ENCODE measurements around the gene MAP3K4. TPM values are rescaled to one million over a fixed set of nuclear protein-coding genes. Genes with fewer than 3 reads are reported as not detected.

Gene MAP3K4
- total RNA-seq, 1 experiment from 2014 or later = 29.9 TPM

- Histone ChIP-seq H3K9ac (ENCODE audit: low read length) (no peak overlapping the region), H3K27ac (ENCODE audit: low read length) (no peak overlapping the region), H3K4me3 (ENCODE audit: low read length) (no peak overlapping the region), H3K27me3 (ENCODE audit: low read length) (no peaks in the 10 kb centered on the region), H3K9me2 (replicated peaks; ENCODE audit: insufficient read depth, low read length) (no peaks in the 10 kb centered on the region), H3K4me1 (ENCODE audit: low read length) (peaks cover 11% of the 10 kb centered on the region), H3K79me2 (ENCODE audit: low read length) (peaks cover 14% of the 10 kb centered on the region), H3K9me3 (ENCODE audit: low read length) (no peaks in the 10 kb centered on the region), H3K4me2 (ENCODE audit: low read depth, low read length, poor library complexity, severe bottlenecking) (no peak overlapping the region), H3K36me3 (ENCODE audit: insufficient read depth, low read length) (no peaks in the 10 kb centered on the region), H2AFZ (ENCODE audit: low read length) (no peak overlapping the region), H4K20me1 (ENCODE audit: insufficient read depth, low read depth, low read length) (peaks cover 63% of the 10 kb centered on the region)
- no peak for DNase-seq
Observed at GRCh38 chr6:161000632-161001031, 9.1 kb downstream of the MAP3K4 start.

GRCh38 chr6:161001421-161001820 is 9.9 kb downstream of the MAP3K4 start:
- no peaks in the 10 kb centered on the region for H3K9me3 ChIP-seq (ENCODE audit: low read length)
- no peak overlapping the region for H3K4me3 ChIP-seq (ENCODE audit: low read length)
- peaks cover 11% of the 10 kb centered on the region for H3K4me1 ChIP-seq (ENCODE audit: low read length)
- H2AFZ ChIP-seq (ENCODE audit: low read length) = no peak overlapping the region
- H3K9me2 ChIP-seq (replicated peaks; ENCODE audit: insufficient read depth, low read length) = no peaks in the 10 kb centered on the region
- H3K4me2 ChIP-seq (ENCODE audit: low read depth, low read length, poor library complexity, severe bottlenecking) = peak overlapping the region; percentile 59
- no peaks in the 10 kb centered on the region for H3K27me3 ChIP-seq (ENCODE audit: low read length)
- H3K79me2 ChIP-seq (ENCODE audit: low read length) = peaks cover 12% of the 10 kb centered on the region
- H3K27ac ChIP-seq (ENCODE audit: low read length) = no peak overlapping the region
- H3K9ac ChIP-seq (ENCODE audit: low read length) = no peak overlapping the region
- no peaks in the 10 kb centered on the region for H3K36me3 ChIP-seq (ENCODE audit: insufficient read depth, low read length)
- DNase-seq = no peak
- H4K20me1 ChIP-seq (ENCODE audit: insufficient read depth, low read depth, low read length) = peaks cover 61% of the 10 kb centered on the region

GRCh38 chr6:161003336-161003735 is 11.8 kb downstream of the MAP3K4 start:
- 0 out of 2 replicates have a peak, but pooled peaks cover 2% of the 10 kb centered on the region for H3K79me2 ChIP-seq (ENCODE audit: low read length)

GRCh38 chr6:161008245-161008644 is 16.7 kb downstream of the MAP3K4 start:
- Histone ChIP-seq H3K9ac (ENCODE audit: low read length) (no peak overlapping the region), H3K4me3 (ENCODE audit: low read length) (no peak overlapping the region), H2AFZ (ENCODE audit: low read length) (no peak overlapping the region), H3K4me2 (ENCODE audit: low read depth, low read length, poor library complexity, severe bottlenecking) (no peak overlapping the region), H3K27me3 (ENCODE audit: low read length) (no peaks in the 10 kb centered on the region), H4K20me1 (ENCODE audit: insufficient read depth, low read depth, low read length) (peaks cover 45% of the 10 kb centered on the region), H3K27ac (ENCODE audit: low read length) (no peak overlapping the region), H3K79me2 (ENCODE audit: low read length) (0 out of 2 replicates have a peak, but pooled peaks cover 2% of the 10 kb centered on the region), H3K4me1 (ENCODE audit: low read length) (no peaks in the 10 kb centered on the region), H3K9me3 (ENCODE audit: low read length) (no peaks in the 10 kb centered on the region), H3K9me2 (replicated peaks; ENCODE audit: insufficient read depth, low read length) (no peaks in the 10 kb centered on the region), H3K36me3 (ENCODE audit: insufficient read depth, low read length) (no peaks in the 10 kb centered on the region)
- DNase-seq = no peak

More at GRCh38 chr6:161003336-161003735, 11.8 kb downstream of the MAP3K4 start:
- no peak for DNase-seq
- no peak overlapping the region for H2AFZ ChIP-seq (ENCODE audit: low read length)
- H3K27me3 ChIP-seq (ENCODE audit: low read length) = no peaks in the 10 kb centered on the region
- H4K20me1 ChIP-seq (ENCODE audit: insufficient read depth, low read depth, low read length) = peaks cover 57% of the 10 kb centered on the region
- H3K36me3 ChIP-seq (ENCODE audit: insufficient read depth, low read length) = no peaks in the 10 kb centered on the region
- no peaks in the 10 kb centered on the region for H3K9me2 ChIP-seq (replicated peaks; ENCODE audit: insufficient read depth, low read length)
- H3K9me3 ChIP-seq (ENCODE audit: low read length) = no peaks in the 10 kb centered on the region
- no peak overlapping the region for H3K4me3 ChIP-seq (ENCODE audit: low read length)
- H3K27ac ChIP-seq (ENCODE audit: low read length) = no peak overlapping the region
- H3K4me2 ChIP-seq (ENCODE audit: low read depth, low read length, poor library complexity, severe bottlenecking) = no peak overlapping the region
- H3K4me1 ChIP-seq (ENCODE audit: low read length) = peaks cover 11% of the 10 kb centered on the region
- H3K9ac ChIP-seq (ENCODE audit: low read length) = no peak overlapping the region

GRCh38 chr6:161009991-161010390 is 18.4 kb downstream of the MAP3K4 start:
- H4K20me1 ChIP-seq (ENCODE audit: insufficient read depth, low read depth, low read length) = peaks cover 57% of the 10 kb centered on the region
- no peaks in the 10 kb centered on the region; the same call in 1 of the 2 replicates for H3K79me2 ChIP-seq (ENCODE audit: low read length)
- no peak for DNase-seq

GRCh38 chr6:161010418-161010817 is 18.8 kb downstream of the MAP3K4 start:
- Histone ChIP-seq H3K9me3 (ENCODE audit: low read length) (no peaks in the 10 kb centered on the region), H4K20me1 (ENCODE audit: insufficient read depth, low read depth, low read length) (peaks cover 55% of the 10 kb centered on the region), H3K27me3 (ENCODE audit: low read length) (no peaks in the 10 kb centered on the region), H3K9me2 (replicated peaks; ENCODE audit: insufficient read depth, low read length) (no peaks in the 10 kb centered on the region), H3K36me3 (ENCODE audit: insufficient read depth, low read length) (no peaks in the 10 kb centered on the region; the same call in 1 of the 2 replicates), H3K4me3 (ENCODE audit: low read length) (no peak overlapping the region), H3K79me2 (ENCODE audit: low read length) (no peaks in the 10 kb centered on the region; the same call in 1 of the 2 replicates), H3K4me2 (ENCODE audit: low read depth, low read length, poor library complexity, severe bottlenecking) (no peak overlapping the region), H3K9ac (ENCODE audit: low read length) (no peak overlapping the region), H3K4me1 (ENCODE audit: low read length) (no peaks in the 10 kb centered on the region), H3K27ac (ENCODE audit: low read length) (no peak overlapping the region), H2AFZ (ENCODE audit: low read length) (no peak overlapping the region)
- DNase-seq = no peak

More at GRCh38 chr6:161009991-161010390, 18.4 kb downstream of the MAP3K4 start:
- Histone ChIP-seq H2AFZ (ENCODE audit: low read length) (no peak overlapping the region), H3K27me3 (ENCODE audit: low read length) (no peaks in the 10 kb centered on the region), H3K9me2 (replicated peaks; ENCODE audit: insufficient read depth, low read length) (no peaks in the 10 kb centered on the region), H3K4me1 (ENCODE audit: low read length) (no peaks in the 10 kb centered on the region), H3K4me3 (ENCODE audit: low read length) (no peak overlapping the region), H3K9me3 (ENCODE audit: low read length) (no peaks in the 10 kb centered on the region), H3K9ac (ENCODE audit: low read length) (no peak overlapping the region), H3K36me3 (ENCODE audit: insufficient read depth, low read length) (no peaks in the 10 kb centered on the region; the same call in 1 of the 2 replicates), H3K4me2 (ENCODE audit: low read depth, low read length, poor library complexity, severe bottlenecking) (no peak overlapping the region), H3K27ac (ENCODE audit: low read length) (no peak overlapping the region)

GRCh38 chr6:161011492-161012480 is 20.2 kb downstream of the MAP3K4 start:
- Histone ChIP-seq H3K9me3 (ENCODE audit: low read length) (no peaks in the 10 kb centered on the region), H3K36me3 (ENCODE audit: insufficient read depth, low read length) (no peaks in the 10 kb centered on the region; the same call in 1 of the 2 replicates), H3K4me3 (ENCODE audit: low read length) (no peak overlapping the region), H2AFZ (ENCODE audit: low read length) (no peak overlapping the region), H4K20me1 (ENCODE audit: insufficient read depth, low read depth, low read length) (peaks cover 52% of the 10 kb centered on the region), H3K4me2 (ENCODE audit: low read depth, low read length, poor library complexity, severe bottlenecking) (no peak overlapping the region), H3K27ac (ENCODE audit: low read length) (no peak overlapping the region), H3K9me2 (replicated peaks; ENCODE audit: insufficient read depth, low read length) (no peaks in the 10 kb centered on the region), H3K9ac (ENCODE audit: low read length) (no peak overlapping the region), H3K79me2 (ENCODE audit: low read length) (no peaks in the 10 kb centered on the region; the same call in 1 of the 2 replicates), H3K4me1 (ENCODE audit: low read length) (no peaks in the 10 kb centered on the region), H3K27me3 (ENCODE audit: low read length) (no peaks in the 10 kb centered on the region)
- no peak for DNase-seq

GRCh38 chr6:161013695-161014094 is 22.1 kb downstream of the MAP3K4 start:
- Histone ChIP-seq H3K79me2 (ENCODE audit: low read length) (peaks cover 3% of the 10 kb centered on the region; the same call in 1 of the 2 replicates), H3K4me3 (ENCODE audit: low read length) (no peak overlapping the region), H3K9ac (ENCODE audit: low read length) (no peak overlapping the region), H3K9me2 (replicated peaks; ENCODE audit: insufficient read depth, low read length) (no peaks in the 10 kb centered on the region), H3K4me1 (ENCODE audit: low read length) (no peaks in the 10 kb centered on the region), H3K9me3 (ENCODE audit: low read length) (no peaks in the 10 kb centered on the region), H3K27ac (ENCODE audit: low read length) (no peak overlapping the region), H3K4me2 (ENCODE audit: low read depth, low read length, poor library complexity, severe bottlenecking) (no peak overlapping the region), H3K36me3 (ENCODE audit: insufficient read depth, low read length) (no peaks in the 10 kb centered on the region; the same call in 1 of the 2 replicates), H4K20me1 (ENCODE audit: insufficient read depth, low read depth, low read length) (peaks cover 59% of the 10 kb centered on the region), H2AFZ (ENCODE audit: low read length) (no peak overlapping the region), H3K27me3 (ENCODE audit: low read length) (no peaks in the 10 kb centered on the region)
- no peak for DNase-seq
